ENCODE results near the gene MPIG6B.

Gene MPIG6B

GRCh38 chr6:31739639-31740396 is 16.6 kb downstream of the MPIG6B start, which contains the start of gene MSH5:
MSH5 (plus strand) TSS chr6:31740005; CDS start chr6:31740467, 462 bp downstream.
- peak; percentile 99 for DNase-seq

GRCh38 chr6:31740397-31741223 is 17.4 kb downstream of the MPIG6B start:
- no peak for DNase-seq

DNA sequence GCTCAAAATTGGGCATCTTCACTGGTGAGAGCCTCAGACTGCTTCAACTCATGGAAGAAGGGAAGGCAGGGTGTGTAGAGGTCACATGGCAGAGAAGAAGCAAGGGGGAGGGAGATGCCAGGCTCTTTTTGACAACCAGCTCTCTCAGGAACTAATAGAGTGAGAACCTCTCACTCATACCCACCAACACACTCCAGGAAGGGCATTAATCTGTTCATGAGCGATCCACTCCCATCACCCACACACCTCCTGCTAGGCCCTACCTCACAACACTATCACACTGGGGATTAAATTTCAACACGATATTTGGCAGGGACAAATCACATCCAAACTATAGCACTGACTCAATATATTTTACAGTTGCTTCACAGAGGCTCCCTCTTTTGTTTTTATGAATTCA is 18.6 kb downstream of the MPIG6B start:
- DNase-seq = no peak

DNA sequence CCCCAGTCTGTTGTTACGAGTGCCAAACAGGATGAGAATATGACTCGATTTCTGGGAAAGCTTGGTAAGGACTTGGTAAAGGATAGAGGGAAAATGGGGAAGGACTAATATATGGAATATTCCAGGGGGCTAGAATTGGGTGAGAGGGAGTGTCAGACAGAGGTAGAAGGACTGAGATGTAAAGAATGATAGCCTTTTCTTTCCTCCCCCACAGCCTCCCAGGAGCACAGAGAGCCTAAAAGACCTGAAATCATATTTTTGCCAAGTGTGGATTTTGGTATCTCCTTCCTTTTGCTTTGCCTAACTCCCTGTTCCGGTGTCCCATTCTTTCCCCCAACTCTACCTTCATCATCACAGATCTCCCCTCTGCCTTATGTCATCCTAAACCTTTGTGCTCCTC is 19.7 kb downstream of the MPIG6B start:
- DNase-seq = no peak

- DNase-seq = no peak
Observed at GRCh38 chr6:31744422-31744821, 21.2 kb downstream of the MPIG6B start.

- peak; percentile 7 for DNase-seq
Observed at GRCh38 chr6:31749301-31750036, 26.3 kb downstream of the MPIG6B start.

DNA sequence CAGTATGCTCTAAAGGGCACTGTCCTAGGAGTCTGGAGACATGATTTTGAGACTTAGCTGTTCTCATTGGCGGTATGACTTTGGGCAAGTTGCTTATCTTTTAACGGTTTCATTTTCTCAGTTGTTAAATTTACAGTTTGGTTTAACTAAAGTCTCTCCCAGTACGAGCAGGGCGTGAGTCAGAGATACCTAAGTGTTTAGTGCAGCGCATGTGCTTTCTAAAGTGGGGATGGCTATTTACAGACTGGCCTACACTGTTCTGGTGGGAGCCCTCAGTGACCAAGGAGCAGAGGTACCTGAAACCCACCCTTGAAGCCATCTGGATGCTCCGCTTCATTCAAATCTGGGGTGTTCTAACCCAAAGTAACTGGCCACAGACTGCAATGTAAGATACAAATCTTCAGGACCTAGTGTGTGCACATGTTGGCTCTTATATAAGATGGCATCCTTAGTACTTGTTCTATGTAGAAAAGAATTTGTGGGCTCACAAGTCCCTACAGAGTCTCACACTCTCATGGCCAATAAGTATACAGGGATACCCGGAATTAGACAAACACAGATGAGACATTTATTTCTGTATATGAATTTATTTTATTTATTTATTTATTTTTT is 27.3 kb downstream of the MPIG6B start:
- no peak for DNase-seq

DNA sequence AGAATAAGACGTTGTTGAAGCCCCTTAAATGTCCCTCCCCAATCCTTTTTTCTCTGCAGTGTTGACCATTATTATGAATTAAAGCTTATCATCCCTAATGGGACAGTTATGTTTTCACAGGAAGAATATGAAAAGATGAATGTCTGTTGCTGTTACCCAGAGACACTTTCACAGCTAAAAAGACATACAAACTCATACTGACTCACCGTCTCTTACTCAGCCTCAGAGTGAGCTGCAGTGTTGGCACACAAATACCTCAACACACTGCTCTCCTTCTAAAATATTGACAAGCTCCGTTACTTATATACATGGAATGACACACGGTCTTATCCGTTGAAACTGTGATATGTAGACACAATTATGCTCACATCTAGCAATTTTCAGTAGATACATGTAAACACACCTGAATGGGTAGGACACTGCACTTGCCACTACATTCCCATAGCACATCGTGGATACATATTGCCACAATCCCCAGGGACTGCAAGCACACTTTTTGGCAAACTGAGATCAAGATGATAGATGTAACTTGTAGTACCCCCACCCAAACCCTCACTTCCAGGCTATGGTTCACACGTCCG is 29.7 kb downstream of the MPIG6B start:
- DNase-seq = no peak

DNA sequence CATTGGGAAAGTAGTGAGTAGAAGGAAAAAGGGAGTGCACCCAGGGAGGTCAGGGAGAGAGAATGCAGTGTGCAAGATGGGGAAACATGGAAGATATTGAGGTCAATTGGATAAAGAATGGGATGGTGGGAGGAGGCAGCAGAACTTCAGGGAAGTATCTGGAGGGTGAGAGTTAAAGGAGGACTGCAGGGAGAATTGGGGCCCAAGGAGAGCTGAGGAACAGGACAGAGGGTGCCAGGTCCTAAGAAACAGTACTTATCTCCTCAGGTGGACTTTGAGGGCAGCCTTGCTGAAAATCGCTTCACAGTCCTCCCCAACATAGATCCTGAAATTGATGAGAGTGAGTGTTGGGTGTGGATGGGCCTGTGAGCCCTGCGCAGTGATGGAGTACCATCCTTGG is 35.1 kb downstream of the MPIG6B start:
- DNase-seq = no peak

GRCh38 chr6:31760790-31761189 is 37.6 kb downstream of the MPIG6B start:
- DNase-seq = no peak

DNA sequence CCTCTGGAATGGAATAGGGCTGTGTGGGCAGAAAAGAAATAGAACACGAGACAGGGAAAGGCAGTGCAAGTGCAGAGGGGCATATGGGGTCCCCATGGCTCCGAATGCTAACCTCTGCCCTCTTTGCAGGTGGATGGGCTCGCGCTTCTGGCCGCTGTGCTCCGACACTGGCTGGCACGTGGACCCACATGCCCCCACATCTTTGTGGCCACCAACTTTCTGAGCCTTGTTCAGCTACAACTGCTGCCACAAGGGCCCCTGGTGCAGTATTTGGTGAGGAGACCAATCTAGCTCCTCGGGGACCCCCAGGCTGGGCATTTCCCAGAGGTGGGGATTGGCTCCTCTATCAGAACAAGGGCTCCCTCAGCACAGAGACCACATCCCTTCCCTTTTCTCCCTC is 38.2 kb downstream of the MPIG6B start:
- DNase-seq = no peak

- no peak for DNase-seq
Observed at GRCh38 chr6:31762356-31762755, 39.2 kb downstream of the MPIG6B start, which contains the start of gene SAPCD1. SAPCD1 (plus strand) TSS chr6:31762656; CDS start chr6:31763055, 399 bp downstream.

- no peak for DNase-seq
Observed at GRCh38 chr6:31762878-31763618, 39.9 kb downstream of the MPIG6B start.

DNA sequence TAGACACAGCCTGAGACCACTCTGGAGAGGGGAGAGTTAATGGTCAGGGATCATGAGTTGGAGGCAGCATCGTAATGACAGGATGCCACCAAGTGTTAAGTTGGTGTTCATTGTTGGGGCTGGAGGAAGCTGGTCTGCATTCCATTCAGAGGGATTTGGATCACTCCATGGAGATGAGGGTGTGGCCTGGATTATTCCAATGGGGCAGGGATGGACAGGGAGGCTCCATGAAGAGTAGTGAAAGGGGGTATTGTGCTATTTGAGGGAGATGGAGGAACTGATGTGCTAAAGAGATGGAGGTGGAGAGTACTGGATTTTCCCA is 40.4 kb downstream of the MPIG6B start:
- DNase-seq = no peak

GRCh38 chr6:31764198-31764597 is 41.0 kb downstream of the MPIG6B start:
- no peak for DNase-seq

- no peak for DNase-seq
Observed at GRCh38 chr6:31765559-31765909, 42.4 kb downstream of the MPIG6B start.

DNA sequence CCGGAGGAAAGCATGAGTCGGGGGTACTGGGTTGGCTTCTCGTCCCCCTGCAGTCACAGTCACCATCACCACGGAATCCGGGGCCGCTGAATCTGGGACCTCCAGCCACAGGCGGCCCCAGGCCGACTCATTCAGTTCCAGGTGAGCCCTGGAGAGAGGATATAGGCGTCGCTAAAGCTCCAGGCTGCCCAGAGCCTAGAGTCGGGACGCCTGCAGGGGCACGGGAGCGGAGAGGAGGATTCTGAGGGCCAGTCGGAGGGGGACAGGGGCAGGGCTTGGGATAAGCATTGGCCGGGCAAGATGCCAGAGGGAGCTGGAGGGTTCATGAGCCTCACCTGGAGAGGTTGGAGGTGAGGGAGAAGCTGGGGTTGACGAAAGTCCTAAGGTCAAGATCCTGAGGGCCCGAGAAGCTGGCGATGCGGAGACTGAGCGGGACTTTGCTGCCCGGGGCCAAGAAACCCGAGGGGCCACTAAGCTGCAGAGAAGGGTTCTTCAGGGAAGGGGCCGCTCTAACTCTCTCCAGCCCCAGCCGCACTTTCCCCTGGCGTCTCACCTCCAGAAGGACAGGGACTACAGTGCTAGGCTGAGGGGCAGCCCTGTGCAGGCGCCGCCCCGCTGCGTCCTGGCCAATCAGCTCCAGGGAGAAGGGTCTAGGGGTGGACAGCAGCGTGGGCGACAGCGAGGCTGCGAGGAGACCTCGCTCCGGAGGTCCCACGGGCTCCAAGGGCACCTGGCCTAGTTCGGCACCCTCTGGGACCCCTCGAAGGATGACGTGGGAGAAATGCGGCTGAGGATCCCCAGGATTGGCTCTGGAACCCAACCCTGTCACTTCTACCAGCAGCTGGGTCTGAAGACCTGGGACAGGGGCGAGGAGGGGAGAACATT is 43.0 kb downstream of the MPIG6B start:
- no peak for DNase-seq

DNA sequence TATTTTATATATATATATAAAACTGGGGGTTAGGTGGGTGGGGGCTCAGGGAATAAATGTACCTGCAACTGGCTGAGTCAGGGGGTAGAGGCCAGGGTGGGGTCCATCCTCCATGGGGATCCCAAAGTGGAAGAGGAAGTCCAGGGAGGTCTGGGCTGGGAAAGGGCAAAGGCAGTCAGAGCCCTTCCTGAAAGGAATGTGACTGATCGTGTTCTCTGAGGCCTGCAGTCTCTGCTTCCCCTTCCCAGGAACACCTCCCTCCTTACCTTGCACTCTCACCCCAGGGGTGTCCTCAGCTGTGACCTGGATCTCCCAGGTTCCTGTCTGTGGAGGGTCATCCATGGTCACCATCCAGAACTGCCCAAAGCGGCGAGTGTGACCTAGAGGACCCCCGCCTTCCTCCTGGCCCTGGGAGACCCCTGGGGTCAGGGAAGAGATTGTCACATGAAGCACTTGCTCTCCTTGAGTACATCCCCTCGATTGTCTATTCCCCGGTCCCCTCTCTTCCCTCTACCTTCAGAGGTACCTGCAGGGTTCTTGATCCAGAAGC is 44.0 kb downstream of the MPIG6B start:
- no peak for DNase-seq

DNA sequence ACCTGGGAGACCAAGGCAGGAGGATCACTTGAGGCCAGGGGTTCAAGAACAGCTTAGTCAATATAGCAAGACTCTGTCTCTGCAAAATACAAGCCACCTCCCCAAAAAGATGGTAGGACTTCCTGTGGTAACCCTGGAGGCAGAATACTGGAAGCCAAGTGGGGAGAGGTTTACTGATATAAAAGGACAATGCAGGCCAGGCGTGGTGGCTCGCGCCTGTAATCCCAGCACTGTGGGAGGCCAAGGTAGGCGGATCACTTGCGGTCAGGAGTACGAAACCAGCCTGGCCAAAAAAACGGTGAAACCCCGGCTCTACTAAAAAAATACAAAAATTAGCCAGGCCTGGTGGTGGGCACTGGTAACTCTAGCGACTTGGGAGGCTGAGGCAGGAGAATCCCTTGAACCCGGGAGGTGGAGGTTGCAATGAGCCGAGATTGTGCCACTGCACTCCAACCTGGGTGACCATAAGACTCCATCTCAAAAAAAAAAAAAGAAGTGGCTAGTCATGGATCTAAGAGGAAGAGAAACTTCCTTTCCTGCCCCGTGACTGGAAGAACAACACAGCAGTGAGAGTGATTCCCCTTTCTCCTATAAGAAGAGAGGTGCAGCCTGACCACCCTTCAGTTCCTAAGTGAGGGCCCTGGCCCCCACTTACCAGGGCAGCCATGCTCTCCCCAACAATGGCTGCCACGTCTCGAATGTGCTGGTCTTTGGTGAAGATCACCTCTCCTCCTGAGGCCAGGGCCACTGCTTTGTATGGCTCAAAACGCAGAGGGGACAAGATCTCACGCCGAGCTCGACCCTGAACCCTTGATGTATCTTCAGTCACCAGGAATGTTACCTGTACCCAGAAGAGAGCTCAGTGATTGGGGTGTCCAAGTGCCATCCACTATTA is 45.4 kb downstream of the MPIG6B start:
- no peak for DNase-seq

All from NCI-H2029 (cell line).